OCI-LY1 (cell line): ENCODE measurements around the gene SVIP.

Source experiments
- H2AFZ ChIP-seq: fragments of 200-600 bp; sonication (generic), shearing (Covaris generic); 2 replicates; pipeline ENCODE4 v1.6.0; 2014; ENCODE audit warnings: antibody characterized with exemption, mild to moderate bottlenecking, low read length
- H3F3A ChIP-seq: fragments of 200-600 bp; sonication (generic), shearing (Covaris generic); 2 replicates; pipeline ENCODE4 v1.6.0; 2014; ENCODE audit warnings: mild to moderate bottlenecking, antibody characterized with exemption, low read length, moderate library complexity; ENCODE audit not compliant: insufficient read depth
- H3K27ac ChIP-seq: fragments of 200-600 bp; sonication (generic); 2 replicates; pipeline ENCODE4 v1.5.1; 2014; ENCODE audit warnings: low read length, mixed run types, mild to moderate bottlenecking, low read depth; ENCODE audit not compliant: poor library complexity, severe bottlenecking
- H3K27me3 ChIP-seq: fragments of 200-600 bp; sonication (generic); 2 replicates; pipeline ENCODE4 v1.6.0; 2014; ENCODE audit warnings: antibody characterized with exemption, mild to moderate bottlenecking, low read length, moderate library complexity; ENCODE audit not compliant: insufficient read depth
- H3K36me3 ChIP-seq: fragments of 200-600 bp; sonication (generic); 2 replicates; pipeline ENCODE4 v1.6.1; 2014; ENCODE audit warnings: mild to moderate bottlenecking, antibody characterized with exemption, low read length, moderate library complexity, mixed read lengths; ENCODE audit not compliant: insufficient read depth
- H3K4me1 ChIP-seq: fragments of 200-600 bp; sonication (generic); 2 replicates; pipeline ENCODE4 v1.5.1; 2014; ENCODE audit warnings: mild to moderate bottlenecking, low read length, moderate library complexity; ENCODE audit not compliant: insufficient read depth, severe bottlenecking
- H3K4me2 ChIP-seq: fragments of 200-600 bp; sonication (generic), shearing (Covaris generic); 2 replicates; pipeline ENCODE4 v1.6.1; 2014; ENCODE audit warnings: low read length
- H3K4me3 ChIP-seq: fragments of 200-600 bp; sonication (generic); 2 replicates; pipeline ENCODE4 v1.5.1; 2014; ENCODE audit warnings: low read length, low read depth, mild to moderate bottlenecking, mixed read lengths; ENCODE audit not compliant: poor library complexity, severe bottlenecking
- H3K79me2 ChIP-seq: fragments of 200-600 bp; shearing (Covaris generic); 2 replicates; pipeline ENCODE4 v1.6.1; 2016; ENCODE audit warnings: mixed run types, low read length, mixed read lengths; ENCODE audit not compliant: insufficient read depth
- H3K9ac ChIP-seq: fragments of 200-600 bp; sonication (generic), shearing (Covaris generic); 2 replicates; pipeline ENCODE4 v1.6.1; 2014; ENCODE audit warnings: mild to moderate bottlenecking, low read length, mixed read lengths
- H3K9me2 ChIP-seq: fragments of 200-600 bp; sonication (generic), shearing (Covaris generic); 2 replicates; pipeline ENCODE4 v1.6.1; 2014; ENCODE audit warnings: low read depth, mild to moderate bottlenecking, low read length, mixed read lengths
- H3K9me3 ChIP-seq: fragments of 200-600 bp; shearing (Covaris generic); 2 replicates; pipeline ENCODE4 v1.6.1; 2014; ENCODE audit warnings: low read length, mixed read lengths
- H4K20me1 ChIP-seq: fragments of 200-600 bp; sonication (generic), shearing (Covaris generic); 2 replicates; pipeline ENCODE4 v1.6.0; 2016; ENCODE audit warnings: mild to moderate bottlenecking, low read length; ENCODE audit not compliant: insufficient read depth
- EZH2 ChIP-seq: fragments of 200-600 bp; sonication (generic), shearing (Covaris generic); IDR thresholded peaks from 2 replicates; pipeline ENCODE4 v1.8.0; 2017; ENCODE audit warnings: borderline replicate concordance, mixed run types, mild to moderate bottlenecking, antibody characterized with exemption, low read length, moderate library complexity, mixed read lengths
- TF ChIP-seq, protein P1 (sequence below): fragments of 200-600 bp; sonication (generic), shearing (Covaris generic); IDR thresholded peaks from 2 replicates; pipeline ENCODE4 v1.5.1; 2017; ENCODE audit warnings: mild to moderate bottlenecking, antibody characterized with exemption, low read length, moderate library complexity, mixed read lengths

Gene SVIP

DNA sequence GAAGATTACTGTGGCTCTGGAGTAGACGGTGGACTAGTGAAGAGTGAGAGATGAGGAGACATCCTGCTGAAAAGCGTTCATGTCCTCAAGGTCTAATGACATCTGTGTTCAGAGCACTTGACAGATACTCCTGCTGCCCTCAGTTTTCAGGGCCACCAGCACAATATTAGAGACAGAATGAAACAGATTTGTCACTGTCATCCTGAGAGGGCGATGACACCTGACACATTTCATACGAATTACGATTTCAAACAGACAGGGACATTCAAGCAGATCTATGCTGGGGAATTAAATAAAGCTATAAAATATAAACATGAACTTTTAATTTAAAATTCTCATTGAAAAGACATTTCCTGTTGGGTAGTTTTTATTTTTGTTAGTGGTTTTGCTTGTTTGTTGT lies 29.1 kb downstream of the SVIP start:
- Histone ChIP-seq H3K4me1 (no peaks in the 10 kb centered on the region), H3K27ac (no peak overlapping the region), H4K20me1 (no peaks in the 10 kb centered on the region), H3K9ac (no peak overlapping the region), H3K79me2 (no peaks in the 10 kb centered on the region), H3F3A (no peaks in the 10 kb centered on the region), H2AFZ (no peak overlapping the region), H3K4me3 (no peak overlapping the region), H3K36me3 (no peaks in the 10 kb centered on the region), H3K9me2 (no peaks in the 10 kb centered on the region), H3K9me3 (no peaks in the 10 kb centered on the region), H3K27me3 (no peaks in the 10 kb centered on the region), H3K4me2 (no peak overlapping the region)
- TF ChIP-seq, protein P1, sequence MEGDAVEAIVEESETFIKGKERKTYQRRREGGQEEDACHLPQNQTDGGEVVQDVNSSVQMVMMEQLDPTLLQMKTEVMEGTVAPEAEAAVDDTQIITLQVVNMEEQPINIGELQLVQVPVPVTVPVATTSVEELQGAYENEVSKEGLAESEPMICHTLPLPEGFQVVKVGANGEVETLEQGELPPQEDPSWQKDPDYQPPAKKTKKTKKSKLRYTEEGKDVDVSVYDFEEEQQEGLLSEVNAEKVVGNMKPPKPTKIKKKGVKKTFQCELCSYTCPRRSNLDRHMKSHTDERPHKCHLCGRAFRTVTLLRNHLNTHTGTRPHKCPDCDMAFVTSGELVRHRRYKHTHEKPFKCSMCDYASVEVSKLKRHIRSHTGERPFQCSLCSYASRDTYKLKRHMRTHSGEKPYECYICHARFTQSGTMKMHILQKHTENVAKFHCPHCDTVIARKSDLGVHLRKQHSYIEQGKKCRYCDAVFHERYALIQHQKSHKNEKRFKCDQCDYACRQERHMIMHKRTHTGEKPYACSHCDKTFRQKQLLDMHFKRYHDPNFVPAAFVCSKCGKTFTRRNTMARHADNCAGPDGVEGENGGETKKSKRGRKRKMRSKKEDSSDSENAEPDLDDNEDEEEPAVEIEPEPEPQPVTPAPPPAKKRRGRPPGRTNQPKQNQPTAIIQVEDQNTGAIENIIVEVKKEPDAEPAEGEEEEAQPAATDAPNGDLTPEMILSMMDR: no peak
- no peak for TF ChIP-seq EZH2

DNA sequence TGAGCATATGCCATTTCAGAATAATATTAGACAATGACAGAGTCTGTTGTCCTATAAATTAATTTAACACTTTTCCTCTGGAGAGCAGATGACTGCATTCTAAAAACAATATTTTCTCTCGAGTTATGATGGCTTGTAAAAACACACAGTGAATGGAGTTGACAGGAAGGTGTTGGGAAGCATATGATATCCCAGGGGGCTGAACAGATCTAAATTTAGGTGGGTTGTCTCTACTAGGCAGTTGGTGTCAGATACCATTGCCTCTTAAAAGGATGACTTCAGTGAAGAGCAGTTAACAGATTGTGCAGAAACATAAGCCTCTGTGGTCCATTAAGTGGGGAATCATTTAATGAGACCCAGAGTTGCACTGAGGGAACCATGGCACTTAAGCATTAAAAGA lies 30.7 kb downstream of the SVIP start:
- TF ChIP-seq, protein P1: no peak
- Histone ChIP-seq H3K4me1 (no peaks in the 10 kb centered on the region), H3K27me3 (no peaks in the 10 kb centered on the region), H3K9me2 (no peaks in the 10 kb centered on the region), H2AFZ (no peak overlapping the region), H4K20me1 (no peaks in the 10 kb centered on the region), H3F3A (no peaks in the 10 kb centered on the region), H3K27ac (no peak overlapping the region), H3K9me3 (no peaks in the 10 kb centered on the region), H3K4me3 (no peak overlapping the region), H3K79me2 (no peaks in the 10 kb centered on the region), H3K36me3 (no peaks in the 10 kb centered on the region), H3K4me2 (no peak overlapping the region), H3K9ac (no peak overlapping the region)

DNA sequence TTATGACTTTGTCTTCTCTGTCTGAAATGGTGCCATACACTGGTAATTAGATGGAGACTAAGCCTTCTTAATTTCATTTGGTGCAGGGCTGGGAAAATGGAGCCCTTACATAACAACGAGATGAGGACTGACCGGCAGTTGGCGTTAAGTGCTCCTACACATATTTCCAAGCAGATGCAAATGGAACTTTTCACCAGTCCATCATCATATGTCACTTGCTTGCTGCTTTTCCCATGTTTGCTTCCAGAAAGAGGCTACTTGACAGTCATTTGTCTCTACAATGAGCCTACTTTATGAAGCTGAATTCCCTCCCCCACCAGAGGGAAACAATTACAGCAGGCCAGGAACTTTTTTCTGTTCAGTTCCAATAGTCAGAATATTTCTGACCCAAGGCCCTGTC lies 32.6 kb downstream of the SVIP start:
- no peaks in the 10 kb centered on the region for H3F3A ChIP-seq
- H3K4me2 ChIP-seq: no peak overlapping the region
- TF ChIP-seq, protein P1: no peak
- TF ChIP-seq EZH2: no peak

More for the DNA sequence above, 32.6 kb downstream of the SVIP start:
- Histone ChIP-seq H3K4me3 (no peak overlapping the region), H3K4me1 (no peaks in the 10 kb centered on the region), H3K9me3 (no peaks in the 10 kb centered on the region), H4K20me1 (no peaks in the 10 kb centered on the region), H2AFZ (no peak overlapping the region), H3K9ac (no peak overlapping the region), H3K27ac (no peak overlapping the region), H3K27me3 (no peaks in the 10 kb centered on the region), H3K79me2 (no peaks in the 10 kb centered on the region), H3K9me2 (no peaks in the 10 kb centered on the region), H3K36me3 (no peaks in the 10 kb centered on the region)
